HS-27A (cell line): ENCODE measurements around the gene CTDSP2.
"Not testable (repeated sequence)": the region's sequence is repeated elsewhere in the genome, so short reads cannot be mapped to it uniquely, and the experiment has no call there.

Experiments used
- DNase-seq: peaks from one replicate; pipeline ENCODE4 v3.0.0-alpha.2; 2012; ENCODE audit warnings: low read depth, missing footprints

Gene CTDSP2, protein sequence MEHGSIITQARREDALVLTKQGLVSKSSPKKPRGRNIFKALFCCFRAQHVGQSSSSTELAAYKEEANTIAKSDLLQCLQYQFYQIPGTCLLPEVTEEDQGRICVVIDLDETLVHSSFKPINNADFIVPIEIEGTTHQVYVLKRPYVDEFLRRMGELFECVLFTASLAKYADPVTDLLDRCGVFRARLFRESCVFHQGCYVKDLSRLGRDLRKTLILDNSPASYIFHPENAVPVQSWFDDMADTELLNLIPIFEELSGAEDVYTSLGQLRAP

DNA sequence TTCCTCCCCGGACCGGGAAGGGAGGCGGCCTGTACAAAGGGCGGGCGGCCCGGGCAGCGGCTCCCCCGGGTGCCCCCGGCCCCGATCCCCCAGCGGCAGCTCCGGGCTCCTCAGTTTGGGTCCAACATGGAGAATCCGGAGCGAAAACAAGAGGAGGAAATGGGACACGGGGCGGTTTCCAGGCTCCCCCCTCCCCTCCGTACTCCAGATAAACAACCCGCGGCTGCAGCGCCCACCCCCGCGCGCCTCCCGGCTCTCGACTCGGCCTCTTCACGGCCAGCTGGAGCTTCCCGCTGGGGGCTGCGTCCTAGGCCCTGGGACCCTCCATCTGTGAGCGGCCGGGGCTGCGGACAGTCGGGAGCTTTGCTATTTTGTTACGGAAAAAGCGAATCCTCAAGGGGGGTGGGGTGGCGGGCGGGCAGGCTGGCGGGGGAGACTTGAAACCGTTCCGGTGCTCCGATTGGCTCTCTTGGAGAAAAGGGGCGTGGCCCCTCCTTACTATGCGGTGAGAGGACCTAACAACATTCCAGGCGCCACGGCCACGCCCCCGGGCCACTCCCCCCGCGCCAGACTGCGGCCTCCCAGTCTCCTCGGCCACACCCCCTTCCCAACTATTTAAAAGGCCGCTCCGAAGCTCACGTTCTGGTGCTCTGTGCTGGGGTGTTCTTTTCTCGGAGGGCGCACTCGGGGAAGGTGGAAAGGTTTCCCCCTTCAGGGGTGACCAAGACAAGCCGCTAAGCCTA is at the start of gene CTDSP2:
Gene CTDSP2 (minus strand): TSS at position 153 of the 743 bp plus-strand sequence. CDS start 294 bp downstream, outside the sequence.
- DNase-seq = peak; percentile 90

DNA sequence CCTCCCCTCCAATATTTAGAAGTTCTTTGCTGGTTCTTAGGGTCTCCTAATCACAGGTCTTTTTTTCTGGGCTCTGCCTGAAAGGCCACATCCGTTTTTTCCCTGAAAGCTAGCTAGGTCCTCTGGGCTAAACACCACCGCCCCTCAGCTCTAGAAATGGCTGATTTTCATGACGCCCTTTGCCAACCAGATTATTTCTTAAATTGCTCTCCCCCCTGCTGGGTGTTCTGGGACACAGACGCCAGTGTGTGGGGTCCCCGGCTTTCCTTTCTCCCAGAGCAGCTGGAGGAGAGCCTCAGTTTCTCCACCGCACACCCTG is 49.5 kb upstream of the CTDSP2 start:
- DNase-seq = no peak

DNA sequence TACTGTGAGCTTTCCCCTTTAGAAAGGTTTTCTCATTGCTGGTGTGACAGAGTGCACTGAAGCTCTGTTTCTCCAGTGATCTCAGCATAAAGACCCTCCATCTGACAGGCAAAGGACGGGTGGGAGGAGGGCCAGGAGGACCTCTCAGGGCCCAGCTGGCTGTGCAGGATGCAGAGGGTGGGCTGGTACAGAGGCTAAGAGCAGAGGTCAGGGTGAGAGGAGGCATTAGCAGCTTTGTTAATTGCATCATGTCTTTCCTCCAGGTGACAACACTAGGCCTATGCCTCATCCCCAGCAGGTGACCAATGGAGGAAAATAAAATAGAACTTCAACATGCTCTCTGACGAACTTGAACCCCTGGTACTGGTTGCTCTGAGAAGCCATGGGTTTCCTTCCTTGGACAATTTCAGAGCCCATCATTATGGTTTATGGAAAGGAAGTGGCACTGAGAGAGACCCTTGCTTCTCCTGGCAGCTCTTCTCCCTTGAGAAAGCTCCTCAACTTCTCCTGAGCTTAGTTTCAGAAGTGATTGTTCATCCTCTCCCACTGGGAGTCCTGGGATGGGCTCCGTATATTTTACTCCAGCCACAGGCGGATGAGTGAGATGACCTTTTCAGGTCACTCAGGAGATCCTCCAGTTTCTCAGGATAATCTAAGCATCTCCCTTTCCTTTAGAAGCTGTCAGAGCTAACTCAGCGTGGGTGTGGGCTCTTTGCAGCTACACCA is 49.0 kb upstream of the CTDSP2 start:
- DNase-seq = no peak

DNA sequence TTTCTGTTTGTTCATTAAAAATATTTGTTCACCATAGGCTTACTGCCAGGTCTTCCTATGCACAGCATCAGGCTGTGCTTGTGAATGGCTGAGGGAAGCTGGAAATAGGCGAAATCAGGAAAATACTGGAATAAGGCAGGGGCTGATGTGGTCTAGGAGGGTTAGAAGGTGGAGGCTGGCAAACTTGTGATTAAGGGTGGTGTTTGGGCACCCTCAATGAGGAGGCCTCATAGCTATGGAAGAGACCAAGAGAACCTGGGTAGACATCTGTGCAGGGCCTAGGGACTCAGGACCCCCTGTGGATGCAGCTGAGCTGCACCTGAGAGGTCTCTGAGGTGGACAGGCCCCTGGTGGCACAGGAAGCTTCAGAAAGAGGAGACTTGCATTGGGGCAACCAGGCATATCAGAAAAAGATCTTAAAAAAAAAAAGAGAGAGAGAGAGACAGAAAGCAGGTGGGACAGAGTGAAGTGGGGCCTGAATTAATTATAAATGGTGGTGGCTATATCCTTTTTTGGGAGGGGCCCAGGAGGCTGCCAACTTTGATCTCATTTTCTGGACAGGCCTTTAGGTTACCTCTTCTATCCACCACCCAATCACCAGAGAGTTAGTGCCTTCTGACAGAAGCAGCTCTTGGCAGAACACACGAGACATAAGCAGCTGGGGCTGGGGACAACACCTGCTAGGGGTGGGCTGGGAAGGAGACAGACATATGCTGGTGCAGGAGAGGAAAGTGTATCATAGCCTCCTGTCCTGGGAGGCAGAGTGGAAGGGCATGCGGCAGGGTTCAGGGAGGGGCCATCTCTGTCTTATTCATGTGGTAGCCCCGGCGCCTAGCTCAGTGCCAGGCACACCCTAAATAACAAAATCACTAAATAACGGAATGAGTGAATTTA is 48.1 kb upstream of the CTDSP2 start:
- no peak for DNase-seq

DNA sequence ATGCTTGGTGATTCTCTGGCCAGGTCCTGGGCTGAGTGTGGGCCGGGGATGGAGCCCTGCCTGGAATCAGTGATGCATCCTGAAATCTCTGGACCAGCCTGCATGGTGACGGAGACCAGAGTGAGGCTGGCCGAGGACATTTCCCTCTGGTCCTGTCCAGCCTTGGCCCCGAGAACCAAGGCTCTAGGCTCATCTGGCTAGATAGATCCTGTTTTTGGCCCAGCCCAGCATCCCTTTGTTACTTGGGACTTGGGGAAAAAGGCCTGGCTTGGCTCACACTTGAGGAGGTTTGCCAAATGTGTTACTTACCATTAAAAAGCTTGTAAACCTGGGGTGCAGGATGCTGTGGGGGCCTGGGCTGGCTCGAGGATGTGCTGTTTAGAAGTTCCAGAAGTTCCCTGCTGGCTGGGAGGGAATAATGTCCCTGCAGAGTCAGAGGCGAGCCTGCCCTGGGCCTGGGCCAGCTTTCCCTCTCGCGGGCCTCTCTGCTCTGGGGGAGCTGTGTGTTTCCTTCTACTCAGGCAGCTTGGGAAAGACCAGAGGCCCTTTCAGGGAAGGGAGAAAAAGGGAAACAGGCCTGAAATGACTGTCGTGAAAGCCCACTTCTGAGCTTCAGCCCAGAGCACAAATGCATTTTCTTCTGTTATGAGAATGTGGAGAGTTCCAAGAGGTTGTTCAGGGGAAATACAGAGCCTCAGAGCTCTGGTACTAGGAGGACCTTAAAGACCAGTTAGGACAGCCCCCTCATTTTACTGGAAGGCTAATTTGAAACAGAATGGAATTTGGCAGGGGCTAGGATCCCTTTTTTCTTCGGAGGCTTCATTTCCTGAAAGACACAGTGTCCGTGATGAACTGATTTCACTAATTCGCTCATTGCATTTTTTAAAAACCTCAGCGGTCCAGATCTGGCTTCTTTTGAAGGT is 47.2 kb upstream of the CTDSP2 start:
- DNase-seq = no peak

DNA sequence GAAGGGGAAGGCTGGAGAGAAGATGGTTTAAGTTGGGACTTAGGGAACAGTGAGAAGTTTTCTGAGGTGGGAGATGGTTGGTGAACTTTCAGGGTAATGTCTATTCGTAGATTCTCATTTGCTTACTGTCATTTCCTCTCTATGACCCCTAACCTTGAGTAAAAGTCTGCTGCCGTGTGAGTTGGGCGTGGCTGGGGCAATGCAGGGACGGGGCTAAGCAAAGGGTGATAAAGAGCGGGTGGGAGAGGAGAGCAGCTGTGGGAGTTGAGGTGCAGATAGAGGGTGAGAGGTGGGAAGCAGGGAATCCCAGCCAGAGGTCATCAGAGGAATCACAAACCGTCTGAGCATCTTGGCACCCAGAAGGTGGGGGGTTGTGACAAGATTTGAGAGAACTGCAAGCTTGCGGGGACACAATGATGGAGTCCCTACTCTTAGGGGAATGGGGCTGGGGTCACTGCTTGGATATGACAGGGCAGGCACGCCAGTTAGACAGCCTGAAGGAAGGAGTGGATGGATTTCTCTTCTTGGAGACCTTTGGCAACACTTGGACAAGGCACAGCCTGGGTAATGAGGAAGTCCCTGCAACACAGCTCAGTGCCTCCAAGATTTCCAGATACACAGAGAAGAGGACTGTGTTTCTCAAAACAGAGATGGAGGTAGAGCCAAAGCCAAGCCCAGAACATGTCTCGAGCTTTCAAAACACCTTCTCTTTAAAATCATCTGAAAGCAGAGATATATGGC is 45.9 kb upstream of the CTDSP2 start:
- DNase-seq = no peak

DNA sequence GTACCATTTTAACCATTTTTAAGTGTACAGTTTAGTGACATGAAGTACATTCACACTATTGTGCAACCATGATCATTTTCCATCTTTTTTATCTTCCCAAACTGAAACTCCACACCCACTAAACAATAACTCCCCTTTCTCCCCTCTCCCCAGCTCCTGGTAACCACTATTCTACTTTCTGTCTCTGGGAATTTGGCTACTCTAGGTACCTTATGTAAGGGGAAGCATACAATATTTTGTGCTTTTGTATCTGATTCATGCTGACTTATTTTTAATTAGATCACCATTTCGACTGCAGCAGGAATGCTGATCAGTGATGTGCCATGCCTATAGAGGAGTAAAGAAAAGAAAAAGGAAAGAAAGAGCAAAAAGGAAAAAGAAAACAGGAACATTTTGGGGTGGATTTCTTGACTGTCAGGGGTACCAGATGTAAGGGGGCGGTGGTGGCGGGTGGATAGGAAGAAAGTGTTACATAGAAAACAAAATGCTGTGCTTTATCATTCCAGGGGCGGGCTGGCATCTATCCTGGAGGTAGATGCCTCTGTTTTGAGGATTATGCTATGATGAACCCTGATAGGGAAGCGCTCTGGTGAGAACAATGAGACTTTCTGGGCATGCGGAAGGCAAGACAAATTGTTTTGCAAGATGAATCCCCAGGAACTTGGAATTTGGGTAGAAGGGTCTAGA is 45.2 kb upstream of the CTDSP2 start:
- DNase-seq = no peak

DNA sequence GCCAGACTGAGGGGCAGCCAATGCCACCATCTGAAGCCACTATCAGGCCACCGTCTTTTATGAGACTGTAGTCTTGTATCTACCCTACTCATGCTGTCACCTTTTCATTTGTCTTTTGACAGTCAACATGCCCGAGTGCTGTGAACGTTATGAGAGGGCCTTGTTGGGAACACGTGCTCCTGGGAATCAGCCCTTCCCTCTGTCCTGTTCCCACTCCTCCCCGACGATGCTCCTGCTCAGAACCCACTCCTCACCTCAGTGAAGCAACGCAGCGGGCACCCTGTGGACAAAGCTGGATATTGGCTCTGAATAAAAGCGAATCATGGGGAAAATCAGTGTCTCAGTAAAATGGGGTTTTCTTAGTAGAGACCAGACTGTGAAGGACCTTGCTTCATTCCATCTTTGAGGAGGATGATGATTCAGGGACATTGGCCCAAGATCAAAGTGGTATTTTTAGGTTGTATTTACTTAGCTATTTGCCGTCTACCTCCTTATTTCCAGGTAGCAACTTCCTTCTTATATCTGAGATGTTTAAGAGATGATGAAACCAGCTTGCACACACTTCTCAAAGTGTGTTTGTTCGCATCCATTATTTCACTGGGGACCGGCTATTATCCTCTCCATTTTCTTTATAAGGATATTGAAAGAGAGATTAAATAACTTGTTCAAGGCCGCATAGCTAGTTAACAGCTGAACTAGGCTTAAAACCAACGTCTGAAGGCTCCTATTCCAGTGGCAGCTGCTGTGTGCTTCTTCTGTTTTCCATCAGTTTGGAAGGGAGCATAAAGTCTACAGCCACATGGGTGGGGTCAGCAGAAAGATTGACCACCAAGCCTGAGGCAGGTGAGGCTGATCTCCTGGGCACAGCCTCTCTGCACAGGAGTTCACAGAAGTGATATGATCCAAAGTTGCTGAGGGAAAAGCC is 43.9 kb upstream of the CTDSP2 start:
- no peak for DNase-seq

DNA sequence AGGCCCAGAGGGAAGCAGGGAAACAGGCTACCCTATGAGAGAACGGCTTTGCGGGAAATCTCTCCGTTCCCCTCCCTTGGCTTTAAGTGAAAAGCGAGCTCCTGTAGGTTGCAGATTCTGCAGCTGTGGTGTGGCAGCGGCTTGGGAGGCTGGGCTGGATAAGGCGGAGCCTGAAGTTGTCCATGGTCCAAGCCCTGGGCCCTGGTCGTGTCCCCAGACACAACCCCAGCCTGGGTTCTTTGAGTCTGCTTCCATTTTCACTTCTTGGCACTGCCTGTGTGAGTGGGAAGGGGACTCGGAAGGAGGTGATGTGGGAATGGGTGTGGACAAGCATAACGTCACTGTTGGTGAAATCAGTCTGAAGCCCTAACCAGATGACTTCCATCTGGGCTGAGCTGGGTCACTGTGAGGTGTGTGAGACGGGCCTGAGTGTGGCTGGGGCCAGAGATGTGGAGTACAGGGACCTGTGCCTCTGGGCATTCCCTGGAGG is 43.0 kb upstream of the CTDSP2 start:
- DNase-seq = no peak

DNA sequence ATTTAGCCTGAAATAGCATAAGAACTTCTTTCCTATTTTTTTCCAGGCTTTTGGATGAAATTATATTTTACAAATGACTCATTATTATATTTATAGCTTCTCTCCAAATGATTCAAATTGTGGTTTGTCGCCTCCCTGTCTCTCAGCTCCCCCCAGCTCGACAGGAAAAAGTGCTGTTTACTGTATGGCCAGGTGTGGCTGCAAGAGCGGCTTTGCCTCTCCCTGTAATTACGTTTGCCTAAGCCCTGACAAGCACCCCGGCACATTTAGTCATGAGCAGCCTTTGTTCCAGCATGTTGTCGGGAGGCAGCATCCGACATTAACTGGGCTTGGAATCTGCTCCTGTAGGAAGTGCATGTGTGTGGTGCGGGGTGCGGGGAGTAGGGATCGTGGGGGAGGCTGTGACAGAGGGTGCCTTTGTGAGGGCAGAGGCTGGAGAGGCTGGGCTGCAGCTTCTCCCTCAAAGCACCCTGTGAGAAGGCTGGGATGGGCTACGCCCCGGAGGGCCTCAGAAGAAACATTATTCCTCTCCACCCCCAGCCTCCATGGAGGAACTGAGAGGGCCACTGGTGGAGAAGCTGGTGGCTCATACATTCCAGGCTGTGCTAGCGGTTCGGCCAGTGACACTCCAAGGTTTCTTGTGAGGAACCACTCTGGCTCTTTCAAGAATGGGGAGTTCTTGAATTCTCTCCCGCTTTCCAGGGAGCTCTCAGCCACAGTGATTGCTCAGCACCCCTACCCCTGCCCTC is 42.1 kb upstream of the CTDSP2 start:
- DNase-seq = no peak

DNA sequence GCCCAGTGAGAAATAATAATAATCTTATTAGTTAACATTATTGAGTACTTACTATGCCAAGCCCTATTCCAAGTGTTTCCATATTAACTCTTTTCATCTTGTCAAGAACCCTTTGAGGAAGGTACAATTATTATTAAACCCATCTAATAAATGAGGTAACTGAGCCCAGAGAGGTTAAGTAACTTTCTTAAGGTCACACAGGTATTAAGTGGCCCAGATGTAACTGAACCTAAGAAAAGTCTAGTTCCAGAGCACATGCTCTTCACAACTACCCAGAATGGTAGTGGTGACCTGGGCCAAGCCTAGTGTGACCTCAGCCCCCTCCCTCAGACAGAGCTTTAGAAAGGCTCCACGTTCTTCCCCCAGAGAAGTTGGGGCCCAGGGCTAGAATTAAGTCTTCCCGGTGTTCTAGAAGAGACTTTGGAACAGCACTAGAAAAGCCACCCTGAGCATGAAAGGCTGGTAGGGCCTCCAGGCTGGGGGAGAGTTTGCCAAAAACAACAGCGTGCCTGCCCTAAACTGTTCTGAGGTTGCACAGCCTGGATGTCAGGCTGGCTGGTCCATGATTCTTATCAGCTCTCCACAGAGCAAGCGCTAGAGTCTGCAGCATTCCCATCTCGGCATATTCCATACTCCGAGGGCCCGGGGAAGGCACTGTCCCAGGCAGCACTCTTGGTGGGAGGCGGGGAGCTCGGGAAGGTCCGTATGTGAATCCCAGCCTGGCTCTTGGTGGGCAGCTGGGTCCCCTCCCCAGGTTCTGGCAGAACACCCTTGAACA is 41.3 kb upstream of the CTDSP2 start:
- no peak for DNase-seq

DNA sequence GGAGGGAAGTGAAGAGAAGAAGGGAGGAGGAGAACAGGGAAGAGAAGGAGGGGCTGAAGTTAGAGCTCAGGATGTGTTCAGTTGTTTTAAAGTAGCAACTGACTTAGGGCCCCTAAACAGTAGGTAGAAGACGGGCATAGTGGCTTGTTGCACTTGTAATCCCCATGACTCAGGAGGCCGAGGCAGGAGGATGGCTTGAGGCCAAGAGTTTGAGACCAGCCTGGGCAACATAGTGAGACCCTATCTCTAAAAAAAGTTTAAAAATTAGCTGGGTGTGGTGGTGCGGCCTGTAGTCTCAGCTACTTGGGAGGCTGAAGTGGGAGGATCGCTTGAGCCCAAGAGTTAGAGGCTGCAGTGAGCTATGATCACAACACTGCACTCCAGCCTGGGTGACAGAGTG is 40.4 kb upstream of the CTDSP2 start:
- not testable (repeated sequence) for DNase-seq

DNA sequence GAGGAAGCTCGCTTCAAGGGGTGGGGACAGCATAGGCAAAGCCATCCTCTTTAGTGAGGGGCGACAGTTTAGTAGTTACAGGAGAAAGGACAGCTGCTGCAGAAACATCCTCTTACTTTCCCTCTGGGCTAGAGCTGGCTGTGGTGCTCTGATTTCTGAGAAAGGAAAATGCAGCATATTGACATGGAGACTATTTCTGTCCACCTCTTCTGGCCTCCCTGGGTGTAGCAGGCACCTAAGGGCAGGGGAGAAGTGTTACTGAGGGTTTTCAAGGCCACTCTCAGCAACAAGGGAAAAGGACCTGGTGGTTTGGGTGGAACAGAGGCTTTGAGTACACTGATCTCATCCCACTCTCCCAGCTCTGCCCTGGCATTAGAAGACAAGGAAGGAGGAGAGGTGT is 40.0 kb upstream of the CTDSP2 start:
- DNase-seq = no peak

DNA sequence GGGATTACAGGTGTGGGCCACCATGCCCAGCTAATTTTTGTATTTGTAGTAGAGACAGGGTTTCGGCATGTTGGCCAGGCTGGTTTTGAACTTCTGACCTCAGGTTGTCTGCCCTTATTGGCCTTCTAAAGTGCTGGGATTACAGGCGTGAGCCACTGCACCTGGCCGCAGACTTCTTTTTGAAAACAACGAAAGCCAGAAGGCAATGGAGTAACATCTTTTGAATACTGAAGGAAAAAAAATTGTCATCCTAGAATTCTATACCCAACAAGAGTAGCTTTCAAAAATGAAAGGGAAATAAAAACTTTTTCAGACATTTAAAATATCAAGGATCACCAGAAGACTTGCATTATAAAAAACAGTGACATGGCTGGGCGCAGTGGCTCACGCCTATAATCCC is 38.7 kb upstream of the CTDSP2 start:
- DNase-seq = no peak

DNA sequence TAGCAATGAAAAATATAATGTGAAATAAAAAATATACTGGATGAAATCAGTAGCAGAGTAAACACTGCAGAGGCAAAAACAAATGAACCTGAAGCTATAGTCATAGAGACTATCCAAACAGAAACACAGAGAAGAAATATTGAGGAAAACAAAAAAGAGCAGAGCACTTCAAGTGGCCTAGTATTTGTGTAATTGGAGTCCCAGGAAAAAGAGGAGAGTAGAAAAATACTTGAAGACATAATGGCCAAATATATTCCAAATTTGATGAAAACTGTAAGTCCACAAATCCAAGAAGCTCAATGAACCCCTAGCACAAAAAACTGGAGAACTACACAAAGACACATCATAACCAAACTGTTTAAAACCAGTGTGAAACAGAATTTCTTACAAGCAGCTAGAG is 37.2 kb upstream of the CTDSP2 start:
- no peak for DNase-seq

DNA sequence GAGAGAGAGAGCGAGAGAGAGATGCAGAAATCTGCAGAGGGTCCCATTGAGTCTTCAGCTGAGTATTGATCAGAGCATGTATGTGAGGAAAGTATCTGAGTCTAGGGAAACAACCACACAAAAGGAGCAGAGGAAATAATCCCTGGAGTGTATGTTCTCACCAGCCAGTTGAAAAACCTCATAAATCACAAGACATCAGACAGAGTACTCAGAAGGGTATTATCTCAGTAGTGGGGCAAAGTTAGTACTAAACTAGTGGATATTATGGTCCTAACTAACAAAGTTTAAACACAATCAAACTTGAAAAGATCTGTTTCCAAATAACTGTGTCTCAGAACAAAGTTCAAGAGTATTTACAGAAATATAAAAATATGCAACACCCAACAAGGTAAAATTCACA is 36.5 kb upstream of the CTDSP2 start:
- DNase-seq = no peak

DNA sequence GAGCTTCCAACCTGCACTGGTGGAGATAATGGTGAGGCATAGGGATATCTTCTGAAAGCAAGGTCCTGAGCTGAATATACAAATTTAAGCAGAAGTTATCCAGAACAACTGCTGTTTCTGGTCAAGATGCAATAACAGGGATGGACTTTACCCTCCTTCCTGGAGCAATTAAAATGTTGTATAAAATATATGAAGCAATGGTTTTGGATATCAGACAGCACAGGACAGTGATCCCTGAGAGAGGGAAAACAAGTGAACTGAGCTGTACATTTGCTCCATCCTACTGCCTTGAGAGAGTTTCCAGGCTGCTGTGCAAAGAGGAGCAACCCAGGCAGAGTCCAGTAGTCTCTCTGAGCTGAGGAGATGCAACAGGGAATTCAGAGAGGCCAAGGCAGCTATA is 36.0 kb upstream of the CTDSP2 start:
- DNase-seq = no peak
